OCI-LY1 (cell line): ENCODE measurements around the gene DNASE1L2.

Experiments used
- H2AFZ ChIP-seq: fragments of 200-600 bp; sonication (generic), shearing (Covaris generic); 2 replicates; pipeline ENCODE4 v1.6.0; 2014; ENCODE audit warnings: antibody characterized with exemption, mild to moderate bottlenecking, low read length
- H3F3A ChIP-seq: fragments of 200-600 bp; sonication (generic), shearing (Covaris generic); 2 replicates; pipeline ENCODE4 v1.6.0; 2014; ENCODE audit warnings: mild to moderate bottlenecking, antibody characterized with exemption, low read length, moderate library complexity; ENCODE audit not compliant: insufficient read depth
- H3K27ac ChIP-seq: fragments of 200-600 bp; sonication (generic); 2 replicates; pipeline ENCODE4 v1.5.1; 2014; ENCODE audit warnings: low read length, mixed run types, mild to moderate bottlenecking, low read depth; ENCODE audit not compliant: poor library complexity, severe bottlenecking
- H3K27me3 ChIP-seq: fragments of 200-600 bp; sonication (generic); 2 replicates; pipeline ENCODE4 v1.6.0; 2014; ENCODE audit warnings: antibody characterized with exemption, mild to moderate bottlenecking, low read length, moderate library complexity; ENCODE audit not compliant: insufficient read depth
- H3K36me3 ChIP-seq: fragments of 200-600 bp; sonication (generic); 2 replicates; pipeline ENCODE4 v1.6.1; 2014; ENCODE audit warnings: mild to moderate bottlenecking, antibody characterized with exemption, low read length, moderate library complexity, mixed read lengths; ENCODE audit not compliant: insufficient read depth
- H3K4me1 ChIP-seq: fragments of 200-600 bp; sonication (generic); 2 replicates; pipeline ENCODE4 v1.5.1; 2014; ENCODE audit warnings: mild to moderate bottlenecking, low read length, moderate library complexity; ENCODE audit not compliant: insufficient read depth, severe bottlenecking
- H3K4me2 ChIP-seq: fragments of 200-600 bp; sonication (generic), shearing (Covaris generic); 2 replicates; pipeline ENCODE4 v1.6.1; 2014; ENCODE audit warnings: low read length
- H3K4me3 ChIP-seq: fragments of 200-600 bp; sonication (generic); 2 replicates; pipeline ENCODE4 v1.5.1; 2014; ENCODE audit warnings: low read length, low read depth, mild to moderate bottlenecking, mixed read lengths; ENCODE audit not compliant: poor library complexity, severe bottlenecking
- H3K79me2 ChIP-seq: fragments of 200-600 bp; shearing (Covaris generic); 2 replicates; pipeline ENCODE4 v1.6.1; 2016; ENCODE audit warnings: mixed run types, low read length, mixed read lengths; ENCODE audit not compliant: insufficient read depth
- H3K9ac ChIP-seq: fragments of 200-600 bp; sonication (generic), shearing (Covaris generic); 2 replicates; pipeline ENCODE4 v1.6.1; 2014; ENCODE audit warnings: mild to moderate bottlenecking, low read length, mixed read lengths
- H3K9me2 ChIP-seq: fragments of 200-600 bp; sonication (generic), shearing (Covaris generic); 2 replicates; pipeline ENCODE4 v1.6.1; 2014; ENCODE audit warnings: low read depth, mild to moderate bottlenecking, low read length, mixed read lengths
- H3K9me3 ChIP-seq: fragments of 200-600 bp; shearing (Covaris generic); 2 replicates; pipeline ENCODE4 v1.6.1; 2014; ENCODE audit warnings: low read length, mixed read lengths
- H4K20me1 ChIP-seq: fragments of 200-600 bp; sonication (generic), shearing (Covaris generic); 2 replicates; pipeline ENCODE4 v1.6.0; 2016; ENCODE audit warnings: mild to moderate bottlenecking, low read length; ENCODE audit not compliant: insufficient read depth
- CTCF ChIP-seq: fragments of 200-600 bp; sonication (generic), shearing (Covaris generic); IDR thresholded peaks from 2 replicates; pipeline ENCODE4 v1.5.1; 2017; ENCODE audit warnings: mild to moderate bottlenecking, antibody characterized with exemption, low read length, moderate library complexity, mixed read lengths
- EZH2 ChIP-seq: fragments of 200-600 bp; sonication (generic), shearing (Covaris generic); IDR thresholded peaks from 2 replicates; pipeline ENCODE4 v1.8.0; 2017; ENCODE audit warnings: borderline replicate concordance, mixed run types, mild to moderate bottlenecking, antibody characterized with exemption, low read length, moderate library complexity, mixed read lengths

Gene DNASE1L2

GRCh38 chr16:2226245-2226793 lies 9.9 kb upstream of the DNASE1L2 start:
- Histone ChIP-seq H3K4me3 (no peak overlapping the region), H3K9ac (no peak overlapping the region; the same call in 1 of the 2 replicates)

GRCh38 chr16:2226918-2227317 lies 9.3 kb upstream of the DNASE1L2 start:
- peaks cover 38% of the 10 kb centered on the region for H3K36me3 ChIP-seq
- H3K27ac ChIP-seq = no peak overlapping the region
- H3K9ac ChIP-seq = no peak overlapping the region
- no peaks in the 10 kb centered on the region for H4K20me1 ChIP-seq
- H3K79me2 ChIP-seq = peaks cover 18% of the 10 kb centered on the region
- TF ChIP-seq EZH2 (no peak), CTCF (no peak)
- H3F3A ChIP-seq = no peaks in the 10 kb centered on the region
- no peak overlapping the region for H3K4me3 ChIP-seq
- H3K9me3 ChIP-seq = no peaks in the 10 kb centered on the region
- no peaks in the 10 kb centered on the region for H3K27me3 ChIP-seq
- peaks cover 21% of the 10 kb centered on the region for H3K4me1 ChIP-seq
- no peak overlapping the region for H3K4me2 ChIP-seq
- H3K9me2 ChIP-seq = no peaks in the 10 kb centered on the region
- H2AFZ ChIP-seq = no peak overlapping the region

More at GRCh38 chr16:2226245-2226793, 9.9 kb upstream of the DNASE1L2 start:
- Histone ChIP-seq H3K9me3 (no peaks in the 10 kb centered on the region), H3K4me1 (peaks cover 21% of the 10 kb centered on the region), H3K79me2 (peaks cover 18% of the 10 kb centered on the region), H4K20me1 (no peaks in the 10 kb centered on the region), H3K9me2 (no peaks in the 10 kb centered on the region), H3F3A (no peaks in the 10 kb centered on the region), H3K4me2 (peak overlapping the region; percentile 16; the same call in 1 of the 2 replicates), H3K36me3 (peaks cover 32% of the 10 kb centered on the region), H2AFZ (no peak overlapping the region), H3K27ac (no peak overlapping the region), H3K27me3 (no peaks in the 10 kb centered on the region)
- TF ChIP-seq CTCF = no peak
- TF ChIP-seq EZH2 = no peak

- Histone ChIP-seq H3F3A (no peaks in the 10 kb centered on the region), H3K27me3 (no peaks in the 10 kb centered on the region), H3K36me3 (peaks cover 52% of the 10 kb centered on the region), H3K9me3 (no peaks in the 10 kb centered on the region), H4K20me1 (no peaks in the 10 kb centered on the region), H3K4me1 (peaks cover 21% of the 10 kb centered on the region), H3K79me2 (peaks cover 18% of the 10 kb centered on the region), H2AFZ (no peak overlapping the region), H3K4me3 (no peak overlapping the region), H3K4me2 (no peak overlapping the region), H3K27ac (no peak overlapping the region), H3K9ac (no peak overlapping the region), H3K9me2 (no peaks in the 10 kb centered on the region)
- no peak for TF ChIP-seq EZH2
- no peak for TF ChIP-seq CTCF
These were observed 8.0 kb upstream of the DNASE1L2 start for GRCh38 chr16:2228161-2228824.
